Measurements from ENCODE around the gene TRA2B. TPM values are rescaled to one million over a fixed set of nuclear protein-coding genes. Genes with fewer than 3 reads are reported as not detected.

The TRA2B gene
- total RNA-seq, 1 donor from 2014 or later: 103 TPM

- Histone ChIP-seq H3K4me3 (no peak overlapping the region), H3K27me3 (ENCODE audit: low read depth) (no peaks in the 10 kb centered on the region), H3K36me3 (no peaks in the 10 kb centered on the region), H3K4me1 (peaks cover 8% of the 10 kb centered on the region), H3K9me3 (no peaks in the 10 kb centered on the region), H3K27ac (no peak overlapping the region)
- ATAC-seq (no peak), DNase-seq (no peak)
- intact Hi-C loops (cut with DNase I): loop anchor here (10.0 kb wide), 1 partner anchor 263 kb away; no protein-coding TSS in a partner anchor
- TF ChIP-seq CTCF (IDR thresholded peaks at IDR 0.05): no peak
Measured at GRCh38 chr3:185981621-185982020, 43.8 kb upstream of the TRA2B start.

GRCh38 chr3:185979721-185980121 lies 41.9 kb upstream of the TRA2B start:
- no peak for ATAC-seq
- no peak overlapping the region for H3K27ac ChIP-seq

DNA sequence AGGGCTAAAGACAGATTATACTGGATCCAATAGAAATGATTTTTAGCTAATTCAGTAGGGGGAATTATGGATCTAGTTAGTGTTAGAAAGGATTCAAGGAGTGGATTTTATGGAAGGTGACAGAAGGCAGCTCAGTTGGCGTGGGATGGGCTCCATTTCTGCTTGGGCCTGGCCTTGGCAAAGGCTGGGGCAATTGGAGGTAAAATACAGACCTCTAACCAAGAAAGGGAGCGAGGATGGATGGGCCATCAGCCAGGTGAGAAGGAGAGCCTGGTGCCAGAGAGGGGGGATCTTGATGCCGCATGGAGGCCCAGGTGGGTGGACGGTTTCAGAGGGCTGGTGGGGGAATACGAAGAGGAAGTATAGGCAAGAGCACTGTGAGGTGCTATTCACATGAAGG lies 40.7 kb upstream of the TRA2B start:
- Histone ChIP-seq H3K36me3 (no peaks in the 10 kb centered on the region), H3K9me3 (no peaks in the 10 kb centered on the region), H3K4me3 (no peak overlapping the region), H3K27ac (no peak overlapping the region), H3K27me3 (ENCODE audit: low read depth) (no peaks in the 10 kb centered on the region), H3K4me1 (peaks cover 1% of the 10 kb centered on the region)
- intact Hi-C loops (cut with DNase I): no loop called here
- no peak for DNase-seq
- ATAC-seq: no peak
- TF ChIP-seq CTCF (IDR thresholded peaks at IDR 0.05): no peak

More at GRCh38 chr3:185979721-185980121, 41.9 kb upstream of the TRA2B start:
- Histone ChIP-seq H3K36me3 (no peaks in the 10 kb centered on the region), H3K9me3 (no peaks in the 10 kb centered on the region), H3K4me1 (peaks cover 8% of the 10 kb centered on the region), H3K4me3 (no peak overlapping the region), H3K27me3 (ENCODE audit: low read depth) (no peaks in the 10 kb centered on the region)
- intact Hi-C loops (cut with DNase I): loop anchor here (10.0 kb wide), 1 partner anchor 265 kb away; no protein-coding TSS in a partner anchor
- DNase-seq: no peak
- TF ChIP-seq CTCF (IDR thresholded peaks at IDR 0.05): no peak

DNA sequence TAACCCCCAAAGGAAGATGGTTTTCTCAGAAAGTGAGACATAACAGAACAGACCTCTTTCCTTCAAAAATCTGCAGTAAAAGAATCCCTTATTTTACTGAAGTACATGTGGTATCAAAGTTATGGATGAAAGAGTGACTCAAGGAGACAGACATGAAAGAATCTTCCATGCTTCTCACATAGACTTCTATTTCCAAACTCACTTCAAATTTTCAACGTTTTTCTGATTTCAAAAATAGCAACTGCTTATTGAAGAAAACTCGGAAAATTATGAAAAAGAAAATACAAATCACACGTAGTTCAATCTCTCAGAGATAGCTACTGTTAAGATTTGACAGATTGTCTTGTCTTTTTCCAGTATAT lies 39.8 kb upstream of the TRA2B start:
- Histone ChIP-seq H3K36me3 (no peaks in the 10 kb centered on the region), H3K4me1 (no peaks in the 10 kb centered on the region), H3K27me3 (ENCODE audit: low read depth) (no peaks in the 10 kb centered on the region), H3K4me3 (no peak overlapping the region), H3K9me3 (no peaks in the 10 kb centered on the region), H3K27ac (no peak overlapping the region)
- intact Hi-C loops (cut with DNase I): no loop called here
- DNase-seq (no peak), ATAC-seq (no peak)
- TF ChIP-seq CTCF (IDR thresholded peaks at IDR 0.05): peak; percentile 13

- Histone ChIP-seq H3K36me3 (no peaks in the 10 kb centered on the region), H3K27ac (no peak overlapping the region), H3K27me3 (ENCODE audit: low read depth) (no peaks in the 10 kb centered on the region), H3K4me3 (no peak overlapping the region), H3K9me3 (no peaks in the 10 kb centered on the region), H3K4me1 (no peaks in the 10 kb centered on the region)
- TF ChIP-seq CTCF (IDR thresholded peaks at IDR 0.05): peak; percentile 90
- ATAC-seq: peak; percentile 85 to 89
- peak; percentile 90 for DNase-seq
- intact Hi-C loops (cut with DNase I): no loop called here
Measured at GRCh38 chr3:185976977-185977678, 39.3 kb upstream of the TRA2B start.
